NCI-H2029 treated with DMSO at 0.1 percent for 48 hours (cell line): ENCODE measurements around the gene TP53RK.

ENCODE experiments used
- DNase-seq: peaks from one replicate; lab custom pipeline; 2025; lab: John Stamatoyannopoulos, UW

TP53RK gene

DNA sequence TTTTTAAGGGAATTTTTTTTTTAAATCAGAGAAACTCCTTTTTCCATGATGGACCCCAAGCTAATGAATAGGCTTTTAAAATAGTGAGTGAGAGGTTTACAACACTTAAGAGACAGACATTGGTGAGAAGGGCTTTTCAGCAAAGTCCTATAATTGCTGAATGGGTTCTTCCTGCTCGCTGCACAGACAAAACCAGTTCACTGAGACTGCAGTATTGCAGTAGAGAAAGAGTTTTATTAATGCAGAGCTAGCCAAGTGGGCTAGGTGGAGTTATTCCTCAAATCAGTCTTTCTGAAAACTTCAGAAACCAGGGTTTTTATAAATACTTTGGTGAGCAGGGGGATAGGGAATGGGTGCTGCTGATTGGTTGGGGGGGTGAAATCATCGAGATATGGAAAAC, 17.0 kb upstream of the TP53RK start:
- DNase-seq, result no peak

DNA sequence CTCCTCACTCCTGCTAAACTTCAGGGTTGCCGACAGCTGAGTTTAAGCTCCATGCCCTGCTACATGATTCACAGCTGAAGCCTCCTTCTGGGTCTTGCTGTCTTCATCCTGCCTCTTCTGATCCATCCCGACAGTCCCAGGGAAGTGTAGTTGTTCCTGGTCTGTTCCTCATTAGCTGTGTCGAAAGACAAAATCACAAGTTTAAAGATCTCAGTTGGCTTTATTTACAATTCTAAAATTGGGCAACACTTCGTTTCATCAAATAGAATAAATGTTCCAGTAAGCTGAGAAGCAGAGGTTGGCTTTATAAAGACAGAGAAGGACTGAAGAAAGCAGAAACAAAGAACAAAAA, 16.1 kb upstream of the TP53RK start:
- DNase-seq, result no peak

DNA sequence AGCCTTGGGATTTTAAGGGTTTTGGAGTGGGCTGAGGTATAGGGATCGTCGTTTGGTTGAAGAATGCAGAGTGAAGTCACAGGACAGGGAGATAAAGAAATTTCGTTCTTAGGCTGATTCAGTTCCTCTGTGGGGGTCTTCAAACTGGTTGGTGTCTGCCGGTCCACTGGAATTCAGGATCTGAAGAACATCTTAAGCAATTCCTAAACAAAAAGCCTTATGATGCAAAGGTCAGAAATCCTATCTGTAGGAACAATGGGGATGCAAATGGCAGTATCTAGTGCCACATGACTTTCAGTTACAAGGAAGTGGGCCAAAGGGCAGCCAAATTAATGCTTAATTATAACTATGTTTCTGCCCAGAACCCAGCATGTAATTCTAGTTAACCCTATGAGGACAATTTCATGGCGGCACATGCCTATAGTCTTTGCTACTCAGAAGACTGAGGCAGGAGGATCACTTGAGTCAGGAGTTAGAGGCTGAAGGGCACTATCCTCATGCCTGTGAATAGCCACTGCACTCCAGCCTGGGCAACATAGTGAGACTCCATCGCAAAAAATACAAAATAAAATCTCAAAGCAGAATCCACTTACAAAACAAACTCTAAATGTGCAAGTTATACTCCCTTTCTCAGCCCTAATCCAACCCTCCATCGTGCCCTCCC, 15.6 kb upstream of the TP53RK start:
- DNase-seq, result no peak

DNA sequence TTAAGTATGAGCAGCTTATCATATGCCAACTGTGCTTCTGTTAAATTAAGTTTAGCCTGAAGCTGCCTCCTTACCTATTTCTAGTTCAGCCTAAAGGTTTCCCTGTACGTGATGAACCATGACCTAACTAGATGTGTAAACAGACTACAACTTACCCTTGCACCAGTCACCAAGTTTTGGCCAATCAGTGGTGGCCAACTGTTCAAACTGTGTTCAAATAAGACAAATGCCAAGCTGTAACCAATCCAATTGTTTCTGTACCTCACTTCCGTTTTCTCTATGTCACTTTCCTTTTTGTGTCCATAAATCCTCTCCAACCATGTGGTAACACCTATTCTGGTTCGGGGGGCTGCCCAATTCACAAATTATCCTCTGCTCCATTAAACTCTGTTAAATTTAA, 14.2 kb upstream of the TP53RK start:
- no peak for DNase-seq

DNA sequence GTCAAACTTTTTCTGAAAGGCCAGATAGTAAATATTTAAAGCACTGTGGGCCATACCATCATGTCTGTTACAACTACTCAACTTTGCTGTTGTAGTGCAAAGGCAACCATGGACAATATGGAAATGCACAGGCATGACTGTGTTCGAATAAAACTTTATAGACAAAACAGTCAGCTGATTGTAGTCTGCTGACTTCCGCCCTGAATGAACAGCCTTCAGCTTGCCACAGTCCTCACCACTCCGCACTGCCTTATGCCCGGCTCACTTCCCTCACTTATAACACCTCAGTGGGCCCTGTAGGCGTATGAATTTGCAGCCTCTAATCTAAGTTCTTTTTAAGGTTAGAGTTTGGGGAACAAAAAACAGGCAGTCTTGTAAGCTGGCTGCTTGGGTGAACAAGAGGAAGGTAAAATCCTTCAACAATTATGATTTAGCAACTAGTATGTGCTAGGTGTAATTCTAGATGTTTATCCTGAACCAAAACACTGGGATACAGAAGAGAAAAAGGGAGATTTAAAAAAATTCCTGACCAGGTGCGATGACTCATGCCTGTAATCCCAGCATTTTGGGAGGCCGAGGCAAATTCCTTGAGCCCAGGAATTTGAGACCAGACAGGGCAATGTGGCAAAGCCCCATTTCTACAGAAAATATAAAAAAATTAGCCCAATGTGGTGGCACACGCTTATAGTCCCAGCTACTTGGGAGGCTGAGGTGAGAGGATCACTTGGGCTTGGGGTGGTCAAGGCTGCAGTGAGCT, 13.4 kb upstream of the TP53RK start:
- DNase-seq, result no peak

DNA sequence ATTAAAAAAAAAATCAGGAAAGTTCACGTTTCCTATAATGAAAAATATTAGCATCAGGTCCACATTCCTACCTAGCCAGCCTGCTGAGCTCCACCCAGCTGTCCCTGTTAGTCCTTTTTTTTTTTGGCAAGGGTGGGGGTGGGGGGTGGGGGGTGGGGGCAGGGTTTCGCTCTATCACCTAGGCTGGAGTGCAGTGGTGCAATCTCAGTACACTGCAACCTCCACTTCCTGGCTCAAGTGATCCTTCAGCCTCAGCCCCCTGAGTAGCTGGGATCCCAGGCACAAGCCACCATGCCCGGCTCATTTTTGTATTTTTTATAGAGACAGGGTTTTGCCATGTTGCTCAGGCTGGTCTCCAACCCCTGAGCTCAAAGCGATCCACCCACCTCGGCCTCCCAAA, 12.7 kb upstream of the TP53RK start:
- no peak for DNase-seq

DNA sequence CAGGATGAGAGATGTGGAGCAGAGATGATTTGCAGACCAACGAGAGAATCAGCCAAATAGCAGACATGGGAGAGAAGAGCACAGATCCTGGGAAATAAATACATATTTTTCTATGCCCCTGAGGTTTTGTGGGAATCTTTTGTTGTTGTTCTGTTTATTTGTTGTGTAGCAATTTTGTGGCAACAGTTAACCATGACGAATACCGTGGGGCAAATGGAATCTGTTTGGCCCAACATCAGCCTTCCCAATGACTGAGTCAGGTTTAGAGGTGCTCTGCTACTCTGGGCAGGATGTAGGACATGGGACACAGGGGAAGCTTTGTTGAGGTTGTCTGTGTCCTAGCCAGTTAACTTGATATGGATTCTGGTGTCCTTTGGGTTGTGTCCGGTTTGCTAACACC, 12.3 kb upstream of the TP53RK start:
- no peak for DNase-seq

DNA sequence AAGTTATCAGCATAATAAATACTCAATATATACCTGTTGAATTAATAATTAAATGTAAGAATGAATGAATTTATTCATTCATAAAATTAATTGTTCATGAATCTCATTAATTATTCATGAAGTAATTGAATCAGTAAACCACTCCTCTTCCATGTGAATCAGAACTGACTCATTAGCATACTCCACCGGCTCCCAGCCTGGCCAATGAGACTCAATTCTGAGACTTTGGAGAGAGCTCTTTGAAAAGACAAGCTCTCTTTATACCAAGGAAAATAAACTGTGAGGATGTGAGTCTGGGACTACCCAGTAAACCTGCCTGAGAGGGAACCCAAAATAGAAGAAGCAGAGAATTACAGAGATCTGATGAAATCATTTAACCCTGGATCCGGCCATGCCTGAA, 11.8 kb upstream of the TP53RK start:
- no peak for DNase-seq

DNA sequence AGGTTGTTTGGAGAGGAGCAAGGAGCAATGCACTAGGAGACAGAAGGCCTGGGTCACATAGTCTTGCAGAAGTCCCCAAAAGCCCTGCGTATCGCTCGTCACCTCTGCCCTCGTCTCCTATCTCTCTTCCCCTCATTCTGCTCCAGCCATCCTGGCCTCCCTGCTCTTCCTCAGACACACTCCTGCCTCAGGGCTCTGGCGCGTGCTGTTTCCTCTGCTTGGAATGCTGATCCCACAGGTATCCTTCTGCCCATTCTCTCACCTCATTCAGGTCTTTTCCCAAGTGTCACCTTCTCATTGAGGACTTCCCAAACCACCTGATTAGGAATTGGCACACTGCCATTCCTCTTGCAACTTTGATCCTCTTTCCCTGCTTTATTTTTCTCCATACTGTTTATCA, 11.2 kb upstream of the TP53RK start:
- no peak for DNase-seq

DNA sequence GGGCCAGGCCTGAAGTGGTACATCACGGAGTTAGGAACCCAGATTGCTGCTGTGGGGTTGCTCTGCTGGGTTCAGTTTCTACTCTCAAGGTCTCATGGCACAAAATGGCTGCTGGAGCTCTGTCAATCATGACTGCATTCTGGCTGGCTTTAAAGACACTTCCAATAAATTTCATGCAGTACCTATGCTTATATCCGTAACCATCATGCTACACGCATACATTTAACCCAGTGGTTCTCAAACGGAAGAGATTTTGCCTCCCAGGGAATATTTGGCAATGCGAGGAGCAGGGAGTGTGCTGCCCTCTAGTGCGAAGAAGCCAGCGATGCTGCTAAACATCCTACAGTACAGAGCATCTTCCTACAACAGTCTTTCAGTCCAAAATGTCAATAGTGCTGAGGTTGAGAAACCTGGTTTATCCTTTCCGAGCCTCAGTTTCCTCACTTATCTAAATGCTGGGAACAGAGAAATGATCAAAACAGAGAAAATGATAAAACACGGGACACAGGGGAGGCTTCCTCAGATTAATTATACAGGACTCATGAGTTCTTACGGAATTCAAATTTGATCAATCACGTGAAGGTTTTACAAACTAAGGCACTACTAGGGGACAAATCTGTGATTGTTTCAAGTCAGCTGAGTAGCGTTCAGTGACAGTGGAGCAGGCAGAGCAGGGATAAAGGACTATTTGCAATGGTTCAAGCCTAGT, 10.6 kb upstream of the TP53RK start:
- DNase-seq, result no peak

DNA sequence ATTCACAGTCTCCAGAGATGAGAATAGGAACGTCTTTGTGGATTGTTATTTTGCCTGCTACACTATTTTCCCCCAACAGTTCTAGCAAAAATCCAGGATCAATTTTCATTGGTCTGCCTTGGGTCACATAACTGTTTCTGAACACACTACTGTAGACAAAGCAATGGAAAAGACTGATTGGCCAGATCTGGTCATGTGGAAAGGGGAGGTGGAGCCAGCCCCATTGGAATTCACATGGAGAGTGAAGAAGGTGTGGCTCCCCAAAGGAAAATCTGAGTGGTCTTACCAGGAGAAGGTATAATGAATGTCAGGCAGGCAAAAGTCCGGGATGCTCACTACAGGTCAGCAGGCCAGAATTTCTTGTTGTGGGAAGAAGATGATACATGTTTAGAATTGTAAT, 9.5 kb upstream of the TP53RK start:
- DNase-seq, result no peak

DNA sequence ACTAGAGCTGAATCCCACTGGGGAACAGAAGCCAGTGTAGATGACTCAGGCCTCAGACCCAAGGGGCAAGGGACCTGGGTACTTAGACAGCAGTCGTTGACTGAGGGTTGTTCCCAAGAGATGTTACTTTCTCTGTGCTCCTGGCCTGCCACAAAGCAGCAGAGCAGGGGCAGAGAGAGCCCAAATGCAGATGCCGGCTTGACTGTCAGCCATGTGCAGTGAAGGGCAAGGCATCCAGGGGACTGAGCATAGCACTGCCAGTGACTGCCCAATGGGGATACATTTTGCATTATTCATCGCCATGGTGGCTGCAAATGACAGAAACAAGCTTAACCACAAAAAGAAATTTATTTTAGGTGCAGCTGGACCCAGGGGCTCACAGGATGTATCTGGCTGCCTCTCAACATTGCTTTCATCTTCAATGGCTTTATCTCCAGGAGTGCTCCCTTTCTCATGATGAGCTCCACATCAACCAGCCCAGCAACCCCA, 7.6 kb upstream of the TP53RK start:
- no peak for DNase-seq

DNA sequence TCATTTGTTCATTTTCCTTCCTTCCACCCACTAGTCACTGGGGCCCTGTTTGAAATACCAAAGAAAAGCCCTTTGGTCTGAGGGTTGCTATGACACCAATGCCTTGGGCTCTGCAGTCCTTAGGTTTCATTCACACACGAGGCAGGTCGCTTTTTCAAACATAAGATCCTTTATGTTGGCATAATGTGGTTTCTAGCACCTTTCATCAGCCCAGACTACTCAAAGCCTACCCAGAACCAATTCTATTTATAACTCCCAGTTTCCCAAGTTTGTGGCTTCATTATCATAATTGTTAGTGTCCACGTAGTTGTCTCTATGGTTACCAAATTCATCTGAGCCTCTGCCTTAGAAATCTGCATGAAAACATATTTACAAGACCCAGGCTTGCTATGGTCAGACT, 6.6 kb upstream of the TP53RK start:
- no peak for DNase-seq

DNA sequence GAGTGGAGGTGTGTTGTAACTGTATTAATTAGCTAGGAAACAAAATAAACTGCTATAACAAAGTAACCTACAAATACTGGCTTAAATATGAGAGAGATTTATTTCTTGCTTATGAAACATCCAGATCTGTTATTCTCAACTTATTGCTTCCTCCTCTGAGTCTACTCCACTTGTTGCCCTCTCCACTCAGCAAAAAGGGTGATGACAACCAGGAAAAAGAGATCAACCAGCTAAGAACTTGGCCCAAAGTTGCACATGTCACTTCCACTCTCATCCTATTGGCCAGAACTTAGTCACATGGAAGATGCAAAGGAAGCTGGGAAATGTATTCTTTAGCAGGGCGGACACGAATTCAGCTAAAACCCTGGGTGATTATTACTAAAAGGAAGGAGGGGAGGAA, 5.2 kb upstream of the TP53RK start:
- peak; percentile 29 for DNase-seq

DNA sequence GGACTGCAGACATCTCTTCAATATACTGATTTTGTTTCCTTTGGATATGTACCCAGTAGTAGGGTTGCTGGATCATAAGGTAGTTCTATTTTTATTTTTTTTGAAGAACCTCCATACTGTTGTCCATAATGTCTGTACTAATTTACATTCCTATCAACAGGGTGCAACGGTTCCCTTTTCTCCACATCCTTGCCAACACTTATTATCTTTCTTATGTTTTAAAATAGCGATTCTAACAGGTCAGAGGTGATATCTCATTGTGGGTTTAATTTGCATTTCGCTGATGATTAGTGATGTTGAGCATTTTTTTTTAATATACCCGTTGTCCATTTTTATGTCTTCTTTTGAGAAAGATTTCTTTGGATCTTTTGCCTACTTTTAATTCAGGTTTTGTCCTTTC, 2.0 kb upstream of the TP53RK start:
- no peak for DNase-seq

DNA sequence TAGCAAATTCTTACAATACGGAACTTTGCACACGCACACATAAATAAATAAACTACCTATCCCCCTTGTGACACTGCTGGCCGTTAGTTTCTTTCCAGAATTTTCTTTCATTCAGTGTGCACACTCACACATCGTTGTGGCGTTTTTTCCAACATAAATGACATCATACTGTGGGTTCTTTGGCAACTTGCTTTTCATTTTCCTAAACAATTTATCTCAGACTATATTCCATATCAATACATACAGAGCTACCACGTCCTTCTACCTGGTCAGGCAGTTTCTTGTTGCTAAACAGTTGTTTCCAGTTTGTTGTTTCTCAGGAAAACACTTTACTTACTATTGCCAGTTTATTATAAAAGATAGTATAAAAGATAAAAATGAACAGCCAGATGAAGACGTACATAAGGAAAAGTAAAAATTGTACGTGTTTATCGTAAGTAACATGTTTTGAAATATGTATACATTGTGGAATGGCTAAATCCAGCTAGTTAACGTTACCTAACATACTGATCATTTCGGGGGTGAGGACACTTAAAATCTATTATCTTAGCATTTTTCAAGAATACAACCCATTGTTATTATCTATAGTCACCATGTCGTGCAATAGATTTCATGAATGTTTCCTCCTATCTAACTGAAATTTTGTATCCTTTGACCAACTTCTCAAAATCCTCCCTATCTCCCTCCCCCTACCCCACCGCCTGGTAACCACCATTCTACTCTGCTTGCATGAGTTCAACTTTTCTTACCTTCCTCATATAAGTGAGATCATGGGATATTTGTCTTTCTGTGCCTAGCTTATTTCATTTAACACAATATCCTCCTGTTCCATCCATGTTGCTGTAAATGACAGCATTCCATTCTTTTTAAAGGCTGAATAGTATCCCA, 1.2 kb upstream of the TP53RK start:
- no peak for DNase-seq

DNA sequence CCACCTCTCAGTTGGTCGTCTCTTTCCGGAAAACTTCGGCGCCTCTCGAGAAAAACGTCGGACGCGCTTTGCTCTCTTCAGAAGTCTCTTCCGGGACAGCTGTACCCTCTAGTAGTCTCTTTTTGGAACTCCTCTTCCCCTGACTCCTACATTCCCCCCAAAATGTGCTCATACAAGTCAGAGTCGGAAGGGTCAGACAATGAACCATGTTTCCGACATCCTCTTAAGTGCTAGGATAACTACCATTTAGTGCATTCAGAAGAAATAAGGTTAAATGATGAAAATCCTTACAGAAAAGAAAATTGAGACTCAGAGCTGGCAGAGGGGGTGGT, 476 bp upstream of the TP53RK start:
- DNase-seq, result no peak

DNA sequence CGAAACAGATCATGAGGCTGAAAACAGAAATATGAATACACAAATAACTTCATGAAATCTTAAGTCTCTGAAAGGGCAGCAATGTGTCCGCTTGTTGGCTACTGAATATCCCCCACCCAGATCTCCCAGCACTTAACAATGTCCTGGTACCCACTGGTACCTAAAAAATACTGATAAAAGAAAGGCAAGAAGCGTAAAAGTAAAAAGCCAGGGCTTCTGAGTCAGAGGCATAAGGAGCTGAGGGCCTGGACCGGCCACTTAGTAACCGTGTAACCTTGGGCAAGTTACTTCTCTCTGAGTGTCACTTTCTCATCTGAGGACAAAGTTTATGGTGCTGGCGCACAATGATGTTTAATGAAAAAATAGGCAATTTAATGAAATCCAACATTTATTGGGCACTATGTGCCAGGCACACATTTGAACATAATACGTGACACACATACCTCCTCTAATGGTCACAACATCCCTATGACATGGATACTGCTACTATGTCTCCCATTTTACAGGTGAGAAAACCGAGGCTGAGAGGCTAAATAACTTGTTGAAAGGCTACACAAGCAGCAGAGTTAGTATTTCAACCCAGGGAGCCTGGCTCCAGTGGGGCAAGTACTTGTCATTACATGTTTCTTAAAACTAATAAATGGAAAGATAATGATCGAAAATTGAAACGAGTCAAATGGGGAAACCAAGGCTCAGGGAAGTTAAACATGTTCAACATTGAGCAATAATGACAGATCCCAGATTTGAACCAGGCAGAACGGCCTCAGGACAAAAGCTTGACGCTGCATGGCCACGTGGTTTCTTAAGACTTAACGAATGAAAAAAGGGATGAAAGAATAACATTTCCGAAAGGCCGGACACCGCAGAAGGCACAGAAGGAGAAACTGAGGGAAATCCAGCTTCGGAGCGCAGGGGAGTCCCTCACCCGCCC, 828 bp downstream of the TP53RK start:
- DNase-seq, result no peak

DNA sequence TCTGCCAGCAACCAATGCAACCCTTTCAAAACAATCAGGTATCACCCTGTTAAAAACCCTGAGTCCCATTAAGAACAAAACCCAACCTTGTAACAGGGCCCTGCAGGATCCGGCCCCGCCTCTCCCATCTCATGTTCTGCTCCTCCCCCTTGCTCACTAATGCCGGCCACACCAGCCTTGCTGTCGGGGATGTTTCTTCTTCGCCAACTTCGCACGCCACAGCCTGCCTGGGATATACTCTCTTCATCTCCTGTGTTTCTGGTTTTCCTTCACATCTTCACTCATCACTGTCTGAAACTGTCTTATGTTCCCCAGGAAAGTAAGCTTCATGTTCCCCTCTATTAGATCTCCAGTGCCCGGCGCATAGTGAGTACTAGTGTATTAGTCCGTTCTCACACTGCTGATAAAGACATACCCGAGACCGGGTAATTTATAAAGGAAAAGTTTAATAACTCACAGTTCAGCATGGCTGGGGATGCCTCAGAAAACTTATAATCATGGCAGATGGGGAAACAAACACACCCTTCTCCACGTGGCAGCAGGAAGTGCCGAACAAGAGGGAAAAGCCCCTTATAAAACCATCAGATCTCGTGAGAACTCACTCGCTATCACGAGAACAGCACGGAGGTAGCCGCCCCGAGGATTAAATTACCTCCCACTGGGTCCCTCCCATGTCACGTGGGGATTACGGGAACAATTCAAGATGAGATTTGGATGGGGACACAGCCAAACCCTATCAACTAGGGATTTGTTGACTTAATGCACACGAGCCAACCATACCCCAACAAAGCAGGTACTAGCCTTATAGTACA, 5.1 kb downstream of the TP53RK start:
- DNase-seq, result peak; percentile 86

DNA sequence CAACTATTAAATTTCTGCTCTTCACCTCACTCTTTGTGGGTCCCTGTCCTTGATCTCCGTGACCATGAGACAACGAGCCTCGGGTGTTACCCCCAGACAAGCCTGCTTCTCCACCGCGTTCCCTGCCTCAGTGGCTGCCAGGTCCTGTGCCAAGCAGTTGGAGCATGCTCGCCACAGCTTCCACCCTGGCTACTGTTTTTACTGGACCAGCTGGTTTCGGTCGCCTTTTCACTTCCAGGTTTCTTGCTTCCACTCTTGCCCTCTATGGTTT, 5.6 kb downstream of the TP53RK start:
- no peak for DNase-seq
